ENCODE results near the gene UGT1A10.

GRCh38 chr2:233676046-233676445 is 39.8 kb downstream of the UGT1A10 start:
- TF ChIP-seq CTCF (IDR thresholded peaks at IDR 0.05) (no peak), POLR2A (IDR thresholded peaks at IDR 0.05) (no peak)
